Dermis lymphatic vessel endothelial cell (primary cell): Measurements from ENCODE around the gene CDKL4. TPM values are rescaled to one million over a fixed set of nuclear protein-coding genes. Genes with fewer than 3 reads are reported as not detected.

Source experiments
- total RNA-seq: library from RNA; depleted of rRNA; stranded (reverse); fragments of >200 nt; gene quantifications from 2 replicates; pipeline ENCODE4 v1.2.1, GENCODE V29; 2014

CDKL4 gene
- total RNA-seq, result 0.43 and 1.5 TPM in 2 replicates

GRCh38 chr2:39243469-39244123, at the start of gene CDKL4:
Gene CDKL4 (minus strand): TSS chr2:39243970.

Other genes starting within 250 kb of the CDKL4 start
- 10.5 and 11.3 TPM in 2 replicates for gene SOS1, start 122.9 kb downstream of the CDKL4 start, total RNA-seq
- gene MAP4K3, start 193.3 kb upstream of the CDKL4 start, total RNA-seq, result 12.2 and 16.0 TPM in 2 replicates